HG02884 (cell line): ENCODE measurements around the gene OSBPL10.
"Not testable (repeated sequence)": the region's sequence is repeated elsewhere in the genome, so short reads cannot be mapped to it uniquely, and the experiment has no call there.

Experiments
- ATAC-seq: cut with Tn5 transposase; IDR thresholded peaks from one replicate; pipeline ENCODE4 v1.9.1; 2021; ENCODE audit warnings: mild to moderate bottlenecking, moderate library complexity; ENCODE audit not compliant: unreplicated experiment

The OSBPL10 gene

GRCh38 chr3:31981206-31982181 lies at the start of gene OSBPL10, which contains the start of gene ZNF860:
TSS of gene OSBPL10 (minus strand) at chr3:31981262. CDS start at chr3:31981179, 83 bp downstream.
TSS of gene ZNF860 (plus strand) at chr3:31981750. CDS start at chr3:31989080, 7,330 bp downstream.
- ATAC-seq = peak; percentile 27

GRCh38 chr3:32026593-32026992 lies 45.5 kb upstream of the OSBPL10 start:
- ATAC-seq = no peak

- no peak for ATAC-seq
Measured at GRCh38 chr3:32022947-32023346, 41.9 kb upstream of the OSBPL10 start.

- ATAC-seq = no peak
Measured at GRCh38 chr3:32021748-32022147, 40.7 kb upstream of the OSBPL10 start.

GRCh38 chr3:32021155-32021554 lies 40.1 kb upstream of the OSBPL10 start:
- no peak for ATAC-seq

GRCh38 chr3:32018757-32019564 lies 37.9 kb upstream of the OSBPL10 start:
- ATAC-seq = peak; percentile 48

- no peak for ATAC-seq
Measured at GRCh38 chr3:32017286-32017685, 36.2 kb upstream of the OSBPL10 start.

- not testable (repeated sequence) for ATAC-seq
Measured at GRCh38 chr3:32015638-32016037, 34.6 kb upstream of the OSBPL10 start.

- not testable (repeated sequence) for ATAC-seq
Measured at GRCh38 chr3:32010699-32011098, 29.6 kb upstream of the OSBPL10 start.

GRCh38 chr3:32009957-32010356 lies 28.9 kb upstream of the OSBPL10 start:
- no peak for ATAC-seq

- no peak for ATAC-seq
Measured at GRCh38 chr3:32009101-32009500, 28.0 kb upstream of the OSBPL10 start.

- ATAC-seq = no peak
Measured at GRCh38 chr3:32004113-32004765, 23.2 kb upstream of the OSBPL10 start.

GRCh38 chr3:32003380-32003779 lies 22.3 kb upstream of the OSBPL10 start:
- ATAC-seq = no peak

GRCh38 chr3:32002561-32003368 lies 21.7 kb upstream of the OSBPL10 start:
- no peak for ATAC-seq

- ATAC-seq = no peak
Measured at GRCh38 chr3:32000877-32001276, 19.8 kb upstream of the OSBPL10 start.

- ATAC-seq = peak; percentile 69
Measured at GRCh38 chr3:31999907-32000439, 18.9 kb upstream of the OSBPL10 start.

- ATAC-seq = no peak
Measured at GRCh38 chr3:31997500-31997899, 16.4 kb upstream of the OSBPL10 start.

GRCh38 chr3:31996195-31996594 lies 15.1 kb upstream of the OSBPL10 start:
- no peak for ATAC-seq

GRCh38 chr3:31995026-31995425 lies 14.0 kb upstream of the OSBPL10 start:
- not testable (repeated sequence) for ATAC-seq

GRCh38 chr3:31993843-31994242 lies 12.8 kb upstream of the OSBPL10 start:
- no peak for ATAC-seq
